IPS-18a (cell line): ENCODE results near the gene GPATCH4.
A peak's percentile ranks its signal among the peaks of the same experiment; 100 is the strongest.
"Not testable (repeated sequence)": the region's sequence is repeated elsewhere in the genome, so short reads cannot be mapped to it uniquely, and the experiment has no call there.

Experiments used
- H3K27ac ChIP-seq: one replicate; pipeline ENCODE4 v1.5.1; 2013; ENCODE audit warnings: low read length
- H3K27me3 ChIP-seq: one replicate; pipeline ENCODE4 v1.6.1; 2013; ENCODE audit warnings: mild to moderate bottlenecking, low read length; ENCODE audit not compliant: control insufficient read depth, insufficient read depth
- H3K36me3 ChIP-seq: one replicate; pipeline ENCODE4 v1.6.1; 2013; ENCODE audit warnings: low read depth, low read length; ENCODE audit not compliant: control insufficient read depth
- H3K4me1 ChIP-seq: one replicate; pipeline ENCODE4 v1.6.1; 2013; ENCODE audit warnings: low read depth, low read length; ENCODE audit not compliant: control insufficient read depth
- H3K4me3 ChIP-seq: one replicate; pipeline ENCODE4 v1.5.1; 2013; ENCODE audit warnings: low read length
- H3K9ac ChIP-seq: one replicate; pipeline ENCODE4 v1.6.1; 2013; ENCODE audit warnings: mild to moderate bottlenecking, low read length, moderate library complexity
- H3K9me3 ChIP-seq: one replicate; pipeline ENCODE4 v1.6.1; 2013; ENCODE audit warnings: low read depth, low read length; ENCODE audit not compliant: control insufficient read depth

The GPATCH4 gene

DNA sequence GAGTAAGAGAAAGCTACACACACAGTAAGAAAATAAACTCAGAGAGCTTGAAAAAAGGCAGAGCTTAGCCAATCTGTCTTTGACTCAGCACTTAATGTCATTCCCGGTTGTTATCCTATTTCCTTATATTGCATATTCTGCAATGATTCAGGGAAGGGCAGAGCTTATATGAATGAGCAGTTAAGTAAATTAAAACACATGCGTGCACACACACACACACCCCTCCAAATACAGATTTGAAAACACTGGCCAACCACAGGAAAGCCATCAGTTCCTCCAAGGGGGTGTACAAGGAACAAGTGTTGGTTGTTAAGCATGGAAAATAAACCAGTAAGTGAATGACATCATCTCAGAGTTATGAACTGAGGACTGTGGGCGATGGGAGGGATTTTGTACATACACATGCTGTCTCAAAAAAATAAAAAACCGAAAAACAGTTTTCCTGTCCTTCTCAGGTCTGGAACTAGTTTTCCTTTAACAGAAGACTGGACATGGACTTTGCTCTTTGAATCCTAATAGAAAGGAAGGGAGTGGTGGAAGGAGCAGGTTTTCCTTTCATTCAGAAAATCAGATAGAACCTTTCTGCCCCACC, 29.9 kb downstream of the GPATCH4 start:
- Histone ChIP-seq H3K27me3 (peaks cover 4% of the 10 kb centered on the region), H3K9ac (peak overlapping the region; percentile 61), H3K36me3 (peaks cover 7% of the 10 kb centered on the region), H3K4me3 (peak overlapping the region; percentile 95), H3K27ac (no peak overlapping the region), H3K4me1 (peaks cover 9% of the 10 kb centered on the region), H3K9me3 (no peaks in the 10 kb centered on the region)

DNA sequence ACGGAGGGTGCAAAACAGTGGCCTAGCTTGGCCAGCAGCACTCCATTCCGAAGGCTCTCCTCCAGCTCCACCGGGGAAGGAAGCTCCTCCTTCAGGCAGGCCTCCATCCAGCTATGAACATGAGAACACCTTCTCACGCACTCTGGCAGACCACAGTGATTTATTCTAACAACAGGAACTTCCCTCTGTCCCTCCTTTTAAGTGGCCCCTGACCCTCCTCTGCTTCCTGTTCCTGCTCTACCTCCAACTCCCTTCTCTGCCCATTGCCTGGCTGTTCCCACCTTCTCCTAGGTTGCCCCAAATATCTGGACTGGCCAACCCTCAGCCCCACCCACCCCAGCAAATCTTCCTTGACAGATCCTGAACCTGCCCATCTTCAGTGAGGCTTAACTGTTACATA, 34.8 kb downstream of the GPATCH4 start:
- Histone ChIP-seq H3K4me3 (no peak overlapping the region), H3K27ac (no peak overlapping the region), H3K36me3 (peaks cover 26% of the 10 kb centered on the region), H3K4me1 (peaks cover 3% of the 10 kb centered on the region), H3K27me3 (no peaks in the 10 kb centered on the region), H3K9ac (no peak overlapping the region), H3K9me3 (no peaks in the 10 kb centered on the region)

DNA sequence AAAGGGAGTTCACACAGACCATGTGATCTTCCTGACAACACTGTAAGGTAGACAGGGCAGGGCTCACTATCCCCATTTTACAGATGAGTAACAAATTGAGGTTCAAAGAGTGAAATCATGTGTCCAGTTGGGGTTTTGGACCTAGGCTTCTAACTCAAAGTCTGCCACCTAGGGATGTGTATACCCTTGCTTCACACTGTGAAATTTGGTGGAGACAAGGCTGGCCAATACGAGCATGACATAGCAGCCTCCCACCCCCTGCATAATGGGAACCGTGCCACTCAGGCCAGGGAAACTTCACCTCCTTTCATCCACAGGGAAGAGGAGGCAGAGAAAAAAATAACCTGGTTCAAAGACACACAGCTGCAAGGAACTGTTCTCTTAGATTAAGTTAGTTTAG, 35.8 kb downstream of the GPATCH4 start:
- Histone ChIP-seq H3K9me3 (no peaks in the 10 kb centered on the region), H3K27me3 (no peaks in the 10 kb centered on the region), H3K36me3 (peaks cover 32% of the 10 kb centered on the region), H3K9ac (no peak overlapping the region), H3K4me1 (no peaks in the 10 kb centered on the region), H3K27ac (no peak overlapping the region), H3K4me3 (no peak overlapping the region)

DNA sequence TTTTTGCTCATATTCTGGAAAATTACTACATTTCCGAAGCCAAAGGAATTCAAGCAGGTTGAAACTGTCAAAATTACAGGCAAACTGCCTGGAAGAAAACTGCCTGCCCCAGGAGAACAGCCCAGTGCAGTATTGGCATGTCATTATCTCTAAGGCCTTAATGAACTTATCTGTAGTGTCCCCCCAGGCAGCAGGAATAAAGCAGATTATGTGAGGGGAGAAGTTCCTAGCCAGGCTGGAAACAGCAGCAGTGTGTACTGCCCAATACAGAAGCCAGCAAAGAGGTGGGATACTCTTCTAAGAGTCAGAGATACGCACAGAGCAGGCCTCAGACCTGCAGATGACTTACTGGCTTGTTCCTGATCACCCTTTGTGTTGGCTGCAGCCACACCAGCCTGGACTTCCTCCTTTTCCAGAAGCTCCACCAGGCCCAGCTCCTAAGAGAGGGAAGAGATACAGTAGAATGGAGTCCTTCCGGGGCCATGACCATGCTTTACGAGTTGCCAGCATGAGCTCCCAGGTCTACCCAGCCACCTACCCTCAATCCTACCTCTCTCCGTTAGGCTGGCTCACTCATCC, 40.6 kb downstream of the GPATCH4 start:
- no peaks in the 10 kb centered on the region for H3K4me1 ChIP-seq
- no peak overlapping the region for H3K9ac ChIP-seq
- H3K36me3 ChIP-seq = peaks cover 40% of the 10 kb centered on the region
- H3K4me3 ChIP-seq = no peak overlapping the region
- H3K27ac ChIP-seq = no peak overlapping the region
- H3K9me3 ChIP-seq = no peaks in the 10 kb centered on the region
- no peaks in the 10 kb centered on the region for H3K27me3 ChIP-seq

DNA sequence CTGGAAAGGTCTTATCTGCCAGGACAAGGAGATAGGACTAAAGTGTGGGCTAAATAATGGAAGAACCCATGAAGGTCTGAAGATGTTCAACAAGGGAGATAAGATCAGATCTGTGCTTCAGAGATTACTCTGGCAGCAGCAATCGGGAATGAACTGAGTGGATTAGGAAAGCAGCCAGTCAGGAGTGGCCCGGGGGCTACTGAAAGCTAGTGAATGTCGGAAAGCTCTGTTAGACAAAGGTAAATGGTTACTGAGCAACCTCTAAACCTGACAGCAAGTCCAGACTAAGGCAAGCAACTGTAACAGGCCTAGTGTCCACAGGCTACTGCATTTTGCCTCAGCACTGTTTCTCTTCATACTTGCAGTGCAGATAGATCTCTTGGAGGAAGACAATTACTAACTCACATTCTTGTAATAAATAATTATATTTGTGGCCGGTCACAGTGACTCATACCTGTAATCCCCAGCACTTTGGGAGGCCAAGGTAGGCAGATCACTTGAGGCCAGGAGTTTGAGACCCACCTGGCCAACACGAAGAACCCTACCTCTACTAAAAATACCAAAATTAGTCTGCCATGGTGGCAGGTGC, 41.4 kb downstream of the GPATCH4 start:
- H3K27ac ChIP-seq = no peak overlapping the region

DNA sequence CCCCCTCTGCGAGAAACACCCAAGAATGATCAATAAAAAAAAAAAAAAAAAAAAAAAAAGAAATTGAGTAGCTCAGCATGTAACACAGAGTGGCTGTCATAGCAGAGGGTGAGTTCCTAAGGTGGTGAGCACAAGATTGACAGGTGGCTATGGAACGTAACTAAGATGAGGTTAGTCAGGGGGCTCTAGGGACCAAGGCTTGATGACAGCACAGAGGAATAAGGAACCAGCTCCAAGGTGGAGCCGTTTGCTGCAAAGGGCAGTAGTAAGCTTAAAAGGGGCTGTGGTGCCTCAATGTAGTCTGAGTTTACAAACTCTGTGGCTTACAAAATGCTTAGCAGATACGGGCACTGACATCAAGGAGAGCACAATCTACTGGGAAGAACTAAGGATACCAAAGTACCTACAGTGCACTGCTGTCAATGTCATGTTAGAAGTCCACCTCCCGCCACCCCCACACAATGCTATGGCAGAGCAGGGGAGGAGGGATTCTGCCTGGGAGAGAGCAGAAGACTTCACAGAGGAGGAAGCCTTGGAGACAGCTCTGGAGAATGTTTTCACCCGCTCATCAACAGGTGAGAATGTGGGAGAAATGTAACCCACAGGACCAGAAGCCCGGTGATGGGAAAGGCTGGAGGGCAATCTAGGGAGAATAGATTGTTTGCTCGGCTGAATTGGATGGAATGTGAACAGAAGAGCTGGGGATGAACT, 42.0 kb downstream of the GPATCH4 start:
- Histone ChIP-seq H3K27ac (no peak overlapping the region), H3K9me3 (no peaks in the 10 kb centered on the region), H3K4me1 (no peaks in the 10 kb centered on the region), H3K36me3 (peaks cover 42% of the 10 kb centered on the region), H3K9ac (no peak overlapping the region), H3K27me3 (no peaks in the 10 kb centered on the region), H3K4me3 (no peak overlapping the region)

More for the DNA sequence above, 41.4 kb downstream of the GPATCH4 start:
- Histone ChIP-seq H3K36me3 (peaks cover 41% of the 10 kb centered on the region), H3K9me3 (no peaks in the 10 kb centered on the region), H3K27me3 (no peaks in the 10 kb centered on the region), H3K9ac (no peak overlapping the region), H3K4me1 (no peaks in the 10 kb centered on the region), H3K4me3 (no peak overlapping the region)

DNA sequence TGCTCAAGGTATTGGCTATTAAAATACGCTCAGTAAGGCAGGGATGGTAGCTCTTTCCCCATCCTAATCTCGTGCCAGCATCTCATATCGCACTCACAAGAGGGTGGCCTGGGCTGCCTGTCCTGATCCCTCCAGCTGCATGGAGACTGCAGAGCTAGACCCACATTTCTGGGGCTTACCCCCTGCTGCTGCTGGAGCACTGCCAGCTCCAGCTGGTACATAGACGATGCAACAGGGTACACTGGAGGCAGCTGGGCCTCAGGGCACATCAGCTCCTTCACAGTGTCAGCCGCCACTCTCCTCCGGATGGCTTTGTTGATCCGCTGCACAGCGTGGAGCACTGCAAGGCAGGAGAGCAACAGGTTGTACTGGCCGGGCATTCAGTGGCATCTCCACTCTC, 44.9 kb downstream of the GPATCH4 start:
- no peaks in the 10 kb centered on the region for H3K9me3 ChIP-seq
- no peak overlapping the region for H3K4me3 ChIP-seq
- H3K9ac ChIP-seq = no peak overlapping the region
- peaks cover 57% of the 10 kb centered on the region for H3K36me3 ChIP-seq
- H3K27ac ChIP-seq = no peak overlapping the region
- no peaks in the 10 kb centered on the region for H3K27me3 ChIP-seq
- H3K4me1 ChIP-seq = no peaks in the 10 kb centered on the region

DNA sequence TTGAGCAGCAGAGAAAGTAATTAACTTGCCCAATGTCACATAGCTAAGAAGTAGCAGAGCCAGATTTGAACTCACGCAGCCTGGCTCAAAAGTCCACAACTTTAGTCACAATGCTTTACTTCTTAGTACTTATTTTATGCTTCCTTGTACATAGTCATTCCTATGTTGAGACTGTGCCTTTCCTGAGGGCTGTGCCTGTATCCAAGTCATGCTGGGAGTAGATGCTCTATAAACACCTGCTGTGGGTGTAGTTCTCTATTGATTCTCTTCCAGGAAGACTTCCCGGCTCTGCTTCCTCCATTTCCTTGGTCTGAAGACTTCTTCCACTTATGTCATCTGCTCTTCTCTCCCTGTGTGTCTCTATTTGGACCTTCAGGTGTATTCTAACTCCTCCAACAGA, 45.6 kb downstream of the GPATCH4 start:
- no peaks in the 10 kb centered on the region for H3K9me3 ChIP-seq
- H3K27me3 ChIP-seq = no peaks in the 10 kb centered on the region
- H3K27ac ChIP-seq = no peak overlapping the region
- no peak overlapping the region for H3K9ac ChIP-seq
- H3K36me3 ChIP-seq = peaks cover 60% of the 10 kb centered on the region
- no peaks in the 10 kb centered on the region for H3K4me1 ChIP-seq
- H3K4me3 ChIP-seq = no peak overlapping the region

DNA sequence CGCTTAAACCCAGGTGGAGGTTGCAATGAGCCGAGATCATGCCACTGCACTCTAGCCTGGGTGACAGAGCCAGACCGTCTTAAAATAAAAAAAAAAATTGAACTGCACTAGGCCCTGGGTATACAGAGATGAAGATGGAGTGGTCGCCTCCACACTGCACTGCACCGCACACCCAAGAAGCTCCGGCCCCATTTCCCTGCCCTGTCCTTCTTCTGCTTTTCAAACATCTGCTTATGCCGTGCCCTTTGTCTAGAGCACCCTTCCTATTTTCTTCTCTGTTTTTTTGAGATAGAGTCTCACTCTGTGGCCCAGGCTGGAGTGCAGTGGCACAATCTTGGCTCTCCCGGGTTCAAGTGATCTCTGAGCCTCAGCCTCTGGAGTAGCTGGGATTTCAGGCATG, 46.3 kb downstream of the GPATCH4 start:
- H3K36me3 ChIP-seq = peaks cover 59% of the 10 kb centered on the region
- no peaks in the 10 kb centered on the region for H3K9me3 ChIP-seq
- no peak overlapping the region for H3K9ac ChIP-seq
- H3K4me1 ChIP-seq = no peaks in the 10 kb centered on the region
- H3K27me3 ChIP-seq = no peaks in the 10 kb centered on the region
- no peak overlapping the region for H3K27ac ChIP-seq
- H3K4me3 ChIP-seq = no peak overlapping the region

DNA sequence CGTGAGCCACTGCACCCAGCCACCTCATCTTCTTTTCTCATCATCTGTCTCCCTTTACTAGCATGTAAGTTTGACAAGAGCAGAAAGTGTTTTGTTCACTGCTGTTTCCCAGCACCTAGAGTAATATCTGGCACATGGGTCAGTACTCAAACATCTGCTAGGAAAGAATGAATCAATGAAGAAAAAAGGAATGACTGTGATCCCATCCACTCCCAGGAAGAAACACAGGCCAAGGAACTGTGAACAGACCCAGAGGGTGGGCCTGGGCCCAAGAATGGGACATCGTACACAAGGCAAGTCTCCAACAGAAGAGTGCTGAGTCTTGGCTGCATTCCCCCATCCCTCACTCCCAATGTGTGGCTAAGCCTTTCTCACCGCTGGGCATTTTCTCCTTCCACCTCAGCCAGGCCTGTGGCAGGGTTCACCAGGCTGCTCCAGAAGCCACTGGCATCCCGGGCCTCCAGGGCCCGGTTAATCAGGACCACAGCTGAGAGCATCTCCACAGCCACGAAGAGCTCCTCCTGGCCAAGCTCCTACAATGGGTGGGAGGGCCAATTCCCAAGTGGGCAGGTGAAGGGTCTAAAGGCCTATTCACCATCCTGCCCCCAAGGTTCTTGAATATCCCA, 47.3 kb downstream of the GPATCH4 start:
- Histone ChIP-seq H3K27me3 (no peaks in the 10 kb centered on the region), H3K4me1 (no peaks in the 10 kb centered on the region), H3K4me3 (no peak overlapping the region), H3K27ac (no peak overlapping the region), H3K36me3 (peaks cover 54% of the 10 kb centered on the region), H3K9ac (no peak overlapping the region), H3K9me3 (no peaks in the 10 kb centered on the region)

DNA sequence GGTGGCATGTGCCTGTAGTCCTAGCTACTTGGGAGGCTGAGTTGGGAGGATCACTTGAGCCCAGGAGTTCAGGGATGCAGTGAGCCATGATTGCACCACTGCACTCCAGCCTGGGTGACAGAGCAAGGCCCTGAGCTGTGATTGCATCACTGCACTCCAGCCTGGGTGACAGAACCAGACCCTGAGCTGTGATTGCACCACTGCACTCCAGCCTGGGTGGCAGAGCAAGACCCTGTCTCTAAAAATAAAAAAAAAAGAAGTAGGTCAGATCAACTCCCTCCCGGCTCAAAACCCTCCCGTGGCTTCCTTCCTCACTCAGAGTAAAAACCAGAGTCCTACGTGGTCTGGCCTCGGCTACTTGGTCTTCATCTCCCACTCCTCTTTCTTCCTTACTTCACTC, 48.3 kb downstream of the GPATCH4 start:
- not testable (repeated sequence) for H3K27me3 ChIP-seq, H3K4me3 ChIP-seq, H3K9me3 ChIP-seq, H3K4me1 ChIP-seq, H3K9ac ChIP-seq, H3K27ac ChIP-seq
- H3K36me3 ChIP-seq = peaks cover 54% of the 10 kb centered on the region
